Measurements from ENCODE around the gene TSNAX. TPM values are rescaled to one million over a fixed set of nuclear protein-coding genes. Genes with fewer than 3 reads are reported as not detected.
"Not testable (repeated sequence)": the region's sequence is repeated elsewhere in the genome, so short reads cannot be mapped to it uniquely, and the experiment has no call there.

The TSNAX gene
- polyA plus RNA-seq, 2 donors = 5.8 to 15.9 TPM

DNA sequence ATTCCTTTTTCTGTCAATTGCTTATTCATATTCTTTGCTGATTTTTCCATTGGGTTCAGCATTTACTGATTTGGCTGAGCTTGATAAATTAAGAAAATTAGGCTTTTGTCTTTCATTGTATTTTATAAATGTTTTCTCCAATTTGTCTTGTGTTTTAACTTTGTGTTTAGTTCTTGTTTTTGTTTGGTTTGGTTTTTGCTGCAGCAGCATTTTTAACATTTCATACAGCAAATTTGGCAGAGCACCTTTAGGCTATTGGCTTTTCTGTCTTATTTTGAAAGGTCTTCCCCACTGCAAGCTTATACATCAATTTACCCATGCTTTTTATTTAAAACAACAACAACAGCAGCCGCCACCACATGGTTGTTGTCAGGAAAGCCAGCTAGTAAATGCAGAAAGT, 64.3 kb downstream of the TSNAX start:
- Histone ChIP-seq H3K9me3 (ENCODE audit: control insufficient read depth in 2 of 2, insufficient read depth in 1 of 2, low read depth in 1 of 2, low read length in 1 of 2) (no peaks in the 10 kb centered on the region), H3K27me3 (ENCODE audit: control insufficient read depth in 1 of 2, insufficient read depth in 2 of 2, low read length in 2 of 2) (no peaks in the 10 kb centered on the region), H3K27ac (ENCODE audit: low read depth in 2 of 2, low read length in 1 of 2) (no peak overlapping the region), H3K4me1 (ENCODE audit: control insufficient read depth in 2 of 2, insufficient read depth in 2 of 2, low read length in 1 of 2) (no peaks in the 10 kb centered on the region), H3K36me3 (ENCODE audit: control insufficient read depth in 2 of 2, insufficient read depth in 2 of 2, low read length in 1 of 2) (no peaks in the 10 kb centered on the region), H3K4me3 (ENCODE audit: low read depth in 1 of 2, low read length in 2 of 2) (no peak overlapping the region)
- WGBS, 2 donors = 67 to 83% methylated on average over 1 of the region's 1 CpG

- WGBS, 2 donors = 92 to 93% methylated on average over 1 of the region's 1 CpG
- H3K36me3 ChIP-seq (ENCODE audit: control insufficient read depth in 2 of 2, insufficient read depth in 2 of 2, low read length in 1 of 2); H3K27ac ChIP-seq (ENCODE audit: low read depth in 2 of 2, low read length in 1 of 2); H3K4me1 ChIP-seq (ENCODE audit: control insufficient read depth in 2 of 2, insufficient read depth in 2 of 2, low read length in 1 of 2); H3K9me3 ChIP-seq (ENCODE audit: control insufficient read depth in 2 of 2, insufficient read depth in 1 of 2, low read depth in 1 of 2, low read length in 1 of 2); H3K27me3 ChIP-seq (ENCODE audit: control insufficient read depth in 1 of 2, insufficient read depth in 2 of 2, low read length in 2 of 2); H3K4me3 ChIP-seq (ENCODE audit: low read depth in 1 of 2, low read length in 2 of 2): not testable (repeated sequence)
Observed at GRCh38 chr1:231593264-231593663, 64.8 kb downstream of the TSNAX start.

- H3K4me1 ChIP-seq (ENCODE audit: control insufficient read depth in 2 of 2, insufficient read depth in 2 of 2, low read length in 1 of 2) = no peaks in the 10 kb centered on the region
- no peak overlapping the region for H3K27ac ChIP-seq (ENCODE audit: low read depth in 2 of 2, low read length in 1 of 2)
- no peaks in the 10 kb centered on the region for H3K27me3 ChIP-seq (ENCODE audit: control insufficient read depth in 1 of 2, insufficient read depth in 2 of 2, low read length in 2 of 2)
- H3K36me3 ChIP-seq (ENCODE audit: control insufficient read depth in 2 of 2, insufficient read depth in 2 of 2, low read length in 1 of 2) = no peaks in the 10 kb centered on the region
- no peak overlapping the region for H3K4me3 ChIP-seq (ENCODE audit: low read depth in 1 of 2, low read length in 2 of 2)
- WGBS, 2 donors = 54 to 68% methylated on average over 2 of the region's 2 CpGs
- H3K9me3 ChIP-seq (ENCODE audit: control insufficient read depth in 2 of 2, insufficient read depth in 1 of 2, low read depth in 1 of 2, low read length in 1 of 2) = no peaks in the 10 kb centered on the region
Observed at GRCh38 chr1:231594123-231594522, 65.7 kb downstream of the TSNAX start.

DNA sequence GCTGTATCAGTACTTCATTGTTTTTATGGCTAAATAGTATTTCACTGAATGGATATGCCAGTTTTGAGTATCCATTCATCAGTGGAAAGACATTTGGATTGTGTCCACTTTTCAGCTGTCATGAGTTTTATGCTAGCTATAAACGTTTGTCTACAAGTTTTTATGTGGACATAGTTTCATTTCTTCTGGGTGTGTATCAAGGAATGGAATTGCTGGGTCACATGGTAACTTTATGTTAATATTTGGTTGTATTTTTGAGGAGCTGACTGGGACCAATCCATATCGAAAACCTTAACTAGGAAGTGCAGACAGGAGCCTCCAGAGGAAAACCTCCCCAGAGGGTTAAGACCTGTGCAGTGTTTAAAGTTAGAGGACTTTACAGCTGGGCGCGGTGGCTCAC, 66.3 kb downstream of the TSNAX start:
- 76 to 82% methylated on average over 4 of the region's 4 CpGs for WGBS, 2 donors
- H3K36me3 ChIP-seq (ENCODE audit: control insufficient read depth in 2 of 2, insufficient read depth in 2 of 2, low read length in 1 of 2) = no peaks in the 10 kb centered on the region
- H3K4me3 ChIP-seq (ENCODE audit: low read depth in 1 of 2, low read length in 2 of 2) = no peak overlapping the region
- H3K9me3 ChIP-seq (ENCODE audit: control insufficient read depth in 2 of 2, insufficient read depth in 1 of 2, low read depth in 1 of 2, low read length in 1 of 2) = no peaks in the 10 kb centered on the region
- H3K27ac ChIP-seq (ENCODE audit: low read depth in 2 of 2, low read length in 1 of 2) = no peak overlapping the region
- no peaks in the 10 kb centered on the region for H3K27me3 ChIP-seq (ENCODE audit: control insufficient read depth in 1 of 2, insufficient read depth in 2 of 2, low read length in 2 of 2)
- no peaks in the 10 kb centered on the region for H3K4me1 ChIP-seq (ENCODE audit: control insufficient read depth in 2 of 2, insufficient read depth in 2 of 2, low read length in 1 of 2)

DNA sequence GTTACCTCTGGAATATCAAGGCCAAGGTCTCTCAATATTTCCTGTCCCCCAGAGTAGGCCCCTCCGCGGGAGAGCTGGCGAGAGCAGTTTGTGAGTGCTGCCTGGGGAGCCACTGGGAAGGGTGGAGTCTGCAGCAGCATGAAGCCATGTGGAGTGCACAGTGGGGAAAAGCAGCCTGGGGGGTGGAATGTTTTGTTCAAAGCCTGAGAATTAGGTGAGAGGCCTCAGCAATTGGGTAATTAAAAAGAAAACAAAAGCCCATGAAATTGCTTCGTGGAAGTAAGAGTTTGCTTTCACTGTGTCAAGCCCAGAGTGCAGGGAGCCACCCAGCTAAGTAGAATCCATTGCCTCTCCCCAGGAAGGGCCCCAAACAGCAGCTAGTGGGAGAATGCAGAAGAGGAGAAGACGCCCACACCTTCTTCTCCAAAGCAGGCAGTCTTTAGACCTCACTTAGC, 67.9 kb downstream of the TSNAX start:
- 45 to 53% methylated on average over 5 of the region's 5 CpGs for WGBS, 2 donors

DNA sequence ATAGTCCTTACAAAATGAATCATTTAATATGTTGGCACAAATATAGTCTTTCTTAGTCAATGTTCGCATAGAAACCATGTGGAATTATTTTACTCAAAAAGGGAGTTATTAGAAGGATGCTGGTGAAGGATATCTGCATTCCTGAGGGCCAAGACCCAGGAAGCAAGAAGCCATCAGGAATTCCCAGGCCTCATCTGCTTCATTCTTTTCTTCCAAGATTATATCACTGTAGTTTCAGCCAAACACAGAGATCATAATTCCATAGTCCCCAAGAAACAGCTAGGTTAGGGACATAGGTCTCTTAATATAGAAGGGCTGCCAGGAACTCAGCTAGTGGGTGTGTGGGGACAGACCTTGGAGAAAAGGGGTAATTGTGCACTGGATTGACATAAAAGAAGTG, 69.5 kb downstream of the TSNAX start:
- Histone ChIP-seq H3K27me3 (ENCODE audit: control insufficient read depth in 1 of 2, insufficient read depth in 2 of 2, low read length in 2 of 2) (no peaks in the 10 kb centered on the region), H3K4me1 (ENCODE audit: control insufficient read depth in 2 of 2, insufficient read depth in 2 of 2, low read length in 1 of 2) (no peaks in the 10 kb centered on the region), H3K4me3 (ENCODE audit: low read depth in 1 of 2, low read length in 2 of 2) (no peak overlapping the region), H3K9me3 (ENCODE audit: control insufficient read depth in 2 of 2, insufficient read depth in 1 of 2, low read depth in 1 of 2, low read length in 1 of 2) (no peaks in the 10 kb centered on the region), H3K27ac (ENCODE audit: low read depth in 2 of 2, low read length in 1 of 2) (no peak overlapping the region), H3K36me3 (ENCODE audit: control insufficient read depth in 2 of 2, insufficient read depth in 2 of 2, low read length in 1 of 2) (no peaks in the 10 kb centered on the region)
- WGBS, 2 donors = 82 to 93% methylated on average over 1 of the region's 1 CpG

More for the DNA sequence above, 67.9 kb downstream of the TSNAX start:
- H3K36me3 ChIP-seq (ENCODE audit: control insufficient read depth in 2 of 2, insufficient read depth in 2 of 2, low read length in 1 of 2) = no peaks in the 10 kb centered on the region
- no peaks in the 10 kb centered on the region for H3K9me3 ChIP-seq (ENCODE audit: control insufficient read depth in 2 of 2, insufficient read depth in 1 of 2, low read depth in 1 of 2, low read length in 1 of 2)
- H3K4me3 ChIP-seq (ENCODE audit: low read depth in 1 of 2, low read length in 2 of 2) = no peak overlapping the region
- H3K27me3 ChIP-seq (ENCODE audit: control insufficient read depth in 1 of 2, insufficient read depth in 2 of 2, low read length in 2 of 2) = no peaks in the 10 kb centered on the region
- H3K4me1 ChIP-seq (ENCODE audit: control insufficient read depth in 2 of 2, insufficient read depth in 2 of 2, low read length in 1 of 2) = no peaks in the 10 kb centered on the region
- no peak overlapping the region for H3K27ac ChIP-seq (ENCODE audit: low read depth in 2 of 2, low read length in 1 of 2)

DNA sequence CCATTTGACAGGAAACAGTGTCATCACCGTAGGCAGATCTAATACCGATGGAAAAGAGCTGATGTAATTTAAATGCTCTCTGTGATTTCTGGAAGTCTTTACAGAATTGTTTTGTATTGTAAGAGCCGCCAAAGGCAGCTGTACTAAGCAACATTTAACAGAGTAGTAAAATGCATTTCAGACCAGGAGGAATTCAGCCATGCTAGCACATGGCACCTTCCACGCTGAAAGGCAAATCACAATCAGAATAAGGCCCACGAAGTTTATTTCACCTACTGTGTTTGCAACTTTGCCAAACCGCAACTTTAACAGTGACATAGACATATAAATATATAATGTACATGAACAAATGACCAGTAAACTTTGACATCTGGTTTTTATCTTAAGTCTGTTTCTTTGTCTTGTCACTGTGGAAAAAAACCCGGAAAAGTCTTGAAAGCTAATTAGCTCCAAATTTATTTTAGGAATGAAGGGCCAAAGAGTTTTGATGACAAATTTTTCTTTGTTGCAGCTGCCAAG, 72.0 kb downstream of the TSNAX start:
- Histone ChIP-seq H3K4me3 (ENCODE audit: low read depth in 1 of 2, low read length in 2 of 2) (no peak overlapping the region), H3K4me1 (ENCODE audit: control insufficient read depth in 2 of 2, insufficient read depth in 2 of 2, low read length in 1 of 2) (peaks cover 0 to 2% of the 10 kb centered on the region in 2 donors), H3K9me3 (ENCODE audit: control insufficient read depth in 2 of 2, insufficient read depth in 1 of 2, low read depth in 1 of 2, low read length in 1 of 2) (no peaks in the 10 kb centered on the region), H3K27ac (ENCODE audit: low read depth in 2 of 2, low read length in 1 of 2) (no peak overlapping the region), H3K36me3 (ENCODE audit: control insufficient read depth in 2 of 2, insufficient read depth in 2 of 2, low read length in 1 of 2) (no peaks in the 10 kb centered on the region), H3K27me3 (ENCODE audit: control insufficient read depth in 1 of 2, insufficient read depth in 2 of 2, low read length in 2 of 2) (no peaks in the 10 kb centered on the region)
- 48 to 60% methylated on average over 7 of the region's 7 CpGs for WGBS, 2 donors

DNA sequence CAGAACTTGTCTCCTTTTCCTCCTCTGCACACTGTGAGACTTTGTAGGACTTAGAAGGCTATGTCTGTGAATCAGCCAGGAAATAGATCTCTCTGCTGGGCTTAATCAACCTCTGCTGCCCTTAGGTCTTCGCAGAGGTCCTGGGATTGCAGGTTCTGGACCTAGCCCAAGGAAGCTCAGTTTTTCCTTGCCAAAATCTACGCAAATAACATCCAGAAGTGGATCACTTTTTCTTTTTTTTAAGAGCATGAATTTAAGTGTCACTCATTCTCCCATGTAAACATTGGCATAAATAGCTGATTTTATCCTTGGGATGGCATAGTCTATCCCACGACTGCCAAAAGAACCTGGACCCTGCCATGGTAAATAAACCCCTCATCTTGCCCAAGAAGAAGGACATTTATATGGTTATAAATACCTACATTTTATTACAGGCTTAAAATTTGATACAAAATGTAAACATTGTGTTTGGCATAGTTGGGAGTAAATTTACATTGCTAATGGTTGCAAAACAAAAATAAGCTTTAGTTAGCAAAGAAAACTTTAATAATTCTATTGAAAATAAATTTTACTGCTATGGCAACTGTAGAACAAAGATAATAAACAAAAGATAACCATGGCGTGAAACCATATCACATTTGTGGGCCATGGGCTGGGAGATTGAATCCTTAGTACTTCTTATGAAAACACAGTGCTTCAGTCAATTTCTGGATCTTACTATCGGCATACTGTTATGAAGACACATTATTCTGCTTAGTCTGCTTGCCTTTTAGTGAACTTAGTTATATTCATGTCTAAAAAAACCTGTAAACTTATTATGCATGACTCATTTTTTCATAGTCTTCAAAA, 73.6 kb downstream of the TSNAX start:
- no peaks in the 10 kb centered on the region for H3K27me3 ChIP-seq (ENCODE audit: control insufficient read depth in 1 of 2, insufficient read depth in 2 of 2, low read length in 2 of 2)
- H3K36me3 ChIP-seq (ENCODE audit: control insufficient read depth in 2 of 2, insufficient read depth in 2 of 2, low read length in 1 of 2) = no peaks in the 10 kb centered on the region
- H3K4me1 ChIP-seq (ENCODE audit: control insufficient read depth in 2 of 2, insufficient read depth in 2 of 2, low read length in 1 of 2) = peaks cover 0 to 2% of the 10 kb centered on the region in 2 donors
- no peaks in the 10 kb centered on the region for H3K9me3 ChIP-seq (ENCODE audit: control insufficient read depth in 2 of 2, insufficient read depth in 1 of 2, low read depth in 1 of 2, low read length in 1 of 2)
- 39 to 48% methylated on average over 5 of the region's 5 CpGs for WGBS, 2 donors
- H3K4me3 ChIP-seq (ENCODE audit: low read depth in 1 of 2, low read length in 2 of 2) = no peak overlapping the region
- H3K27ac ChIP-seq (ENCODE audit: low read depth in 2 of 2, low read length in 1 of 2) = no peak overlapping the region

DNA sequence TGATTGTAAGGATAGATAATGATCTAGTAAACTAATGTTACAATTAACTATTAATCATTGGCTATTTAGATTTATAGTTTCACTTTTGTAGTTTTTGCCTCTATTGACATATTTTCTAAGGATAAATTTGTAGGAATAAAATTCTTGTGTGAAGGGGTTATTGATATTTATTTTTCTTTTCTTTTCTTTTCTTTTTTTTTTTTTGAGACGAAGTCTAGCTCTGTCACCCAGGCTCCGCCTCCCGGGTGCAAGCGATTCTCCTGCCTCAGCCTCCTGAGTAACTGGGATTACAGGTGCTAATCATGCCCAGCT, 74.2 kb downstream of the TSNAX start:
- peaks cover 0 to 2% of the 10 kb centered on the region in 2 donors for H3K4me1 ChIP-seq (ENCODE audit: control insufficient read depth in 2 of 2, insufficient read depth in 2 of 2, low read length in 1 of 2)
- no peaks in the 10 kb centered on the region for H3K27me3 ChIP-seq (ENCODE audit: control insufficient read depth in 1 of 2, insufficient read depth in 2 of 2, low read length in 2 of 2)
- no peaks in the 10 kb centered on the region for H3K36me3 ChIP-seq (ENCODE audit: control insufficient read depth in 2 of 2, insufficient read depth in 2 of 2, low read length in 1 of 2)
- no peaks in the 10 kb centered on the region for H3K9me3 ChIP-seq (ENCODE audit: control insufficient read depth in 2 of 2, insufficient read depth in 1 of 2, low read depth in 1 of 2, low read length in 1 of 2)
- WGBS, 2 donors = 85 to 90% methylated on average over 4 of the region's 4 CpGs
- no peak overlapping the region for H3K27ac ChIP-seq (ENCODE audit: low read depth in 2 of 2, low read length in 1 of 2)
- no peak overlapping the region for H3K4me3 ChIP-seq (ENCODE audit: low read depth in 1 of 2, low read length in 2 of 2)
